Lung (tissue), 12 donors: Measurements from ENCODE around the gene LRRC8D. TPM values are rescaled to one million over a fixed set of nuclear protein-coding genes. Genes with fewer than 3 reads are reported as not detected.

Source experiments
- ATAC-seq: fragments of 200-7000 bp; cut with Tn5 transposase; one replicate; pipeline ENCODE4 v1.9.1; 2020; ENCODE audit warnings: moderate number of reproducible peaks; ENCODE audit not compliant: insufficient read depth, low FRiP score
- DNase-seq, 3 donors: peaks; one replicate each; pipeline ENCODE4 v3.0.0-alpha.2; 2013 to 2017
- H3K27ac ChIP-seq, 2 donors: one replicate each; pipeline ENCODE4 v1.5.1; 2013; ENCODE audit warnings: mild to moderate bottlenecking in 2 of 2, moderate library complexity in 2 of 2, control low read depth in 1 of 2, inconsistent platforms in 1 of 2, low read depth in 1 of 2, low read length in 1 of 2
- H3K27me3 ChIP-seq, 3 donors: one replicate each; pipeline ENCODE4 v1.5.1; 2013; ENCODE audit warnings: low read length in 2 of 3; ENCODE audit not compliant: control insufficient read depth in 3 of 3, insufficient read depth in 3 of 3
- H3K36me3 ChIP-seq, 4 donors: one replicate each; pipeline ENCODE4 v1.5.1; 2013; ENCODE audit warnings: low read length in 4 of 4, mild to moderate bottlenecking in 1 of 4, moderate library complexity in 1 of 4; ENCODE audit not compliant: control insufficient read depth in 4 of 4, insufficient read depth in 4 of 4
- H3K4me1 ChIP-seq, 5 donors: one replicate each; pipeline ENCODE4 v1.5.1; 2013; ENCODE audit warnings: low read length in 5 of 5, mild to moderate bottlenecking in 2 of 5, moderate library complexity in 1 of 5; ENCODE audit not compliant: control insufficient read depth in 5 of 5, insufficient read depth in 5 of 5
- H3K4me3 ChIP-seq: one replicate; pipeline ENCODE4 v1.5.1; 2013; ENCODE audit warnings: mild to moderate bottlenecking, control low read depth, moderate library complexity
- H3K9ac ChIP-seq, 2 donors: one replicate each; pipeline ENCODE4 v1.5.1; 2013; ENCODE audit warnings: low read length in 2 of 2, control low read depth in 1 of 2; ENCODE audit not compliant: insufficient read depth in 1 of 2
- H3K9me3 ChIP-seq, 4 donors: one replicate each; pipeline ENCODE4 v1.5.1; 2013; ENCODE audit warnings: low read length in 3 of 4, mild to moderate bottlenecking in 1 of 4, moderate library complexity in 1 of 4; ENCODE audit not compliant: control insufficient read depth in 4 of 4, insufficient read depth in 3 of 4
- CTCF ChIP-seq: IDR thresholded peaks from 2 replicates; pipeline ENCODE4 v1.5.1; 2012; ENCODE audit warnings: mild to moderate bottlenecking; ENCODE audit errors: control extremely low read depth, extremely low read depth
- WGBS, 2 donors: extraction: QIAGEN DNeasy Blood & Tissue Kit; methylation state at CpG; one replicate each; pipeline ENCODE4 v1.1.7; 2013; 5-methylcytosine and 5-hydroxymethylcytosine counted together
- polyA plus RNA-seq, 2 donors: library from polyadenylated mRNA; stranded (reverse); fragments of 200-250 nt; gene quantifications; one replicate each; pipeline ENCODE4 v1.2.1, GENCODE V29; 2013
- total RNA-seq, 2 donors: library from RNA; depleted of rRNA in 1 of 2; stranded (reverse); fragments of >200 nt in 1 of 2; gene quantifications; one replicate each; pipeline ENCODE4 v1.2.1, GENCODE V29; 2014 to 2021
- donor health status: control.
- donor health status: control.
- donor health status: Bipolar disorder and iron deficiency.
- donor health status: healthy.
- donor health status: DM: yes; HTN: yes; CAD: no.

The LRRC8D gene
- total and polyA plus RNA-seq, 4 donors, result 5.1 to 24.2 (median 11.3) TPM

DNA sequence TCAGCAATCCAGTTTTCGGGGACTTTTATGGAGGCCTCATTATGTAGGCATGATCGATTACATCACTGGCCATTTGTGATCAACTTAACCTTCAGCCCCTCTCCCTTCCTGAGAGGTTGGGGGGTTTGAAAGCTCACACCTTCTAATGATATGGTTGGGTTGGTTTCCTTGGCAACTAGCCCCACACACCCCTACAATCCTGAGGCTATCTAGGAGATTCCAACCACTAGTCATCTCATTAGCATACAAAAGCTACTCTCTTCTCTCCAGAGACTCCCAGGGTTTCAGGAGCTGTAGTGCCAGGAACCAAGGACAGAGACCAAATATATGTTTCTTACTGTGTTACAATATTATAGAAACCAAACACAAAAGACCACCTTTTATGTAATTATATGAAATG lies 138.9 kb downstream of the LRRC8D start:
- Histone ChIP-seq H3K4me3 (no peak overlapping the region), H3K9ac (no peak overlapping the region), H3K36me3 (no peaks in the 10 kb centered on the region), H3K9me3 (peaks cover 0 to 3% (median 1%) of the 10 kb centered on the region in 4 donors), H3K4me1 (peaks cover 0 to 3% (median 0%) of the 10 kb centered on the region in 5 donors), H3K27ac (no peak overlapping the region), H3K27me3 (no peaks in the 10 kb centered on the region)
- DNase-seq, result no peak
- no peak for ATAC-seq
- 96 to 98% methylated on average over 2 of the region's 2 CpGs for WGBS, 2 donors
- TF ChIP-seq CTCF, result no peak

GRCh38 chr1:89962024-89962741 lies 141.4 kb downstream of the LRRC8D start:
- no peak for ATAC-seq
- no peak for DNase-seq

GRCh38 chr1:89962742-89963075 lies 141.9 kb downstream of the LRRC8D start:
- H3K9me3 ChIP-seq, result peaks cover 0 to 3% (median 1%) of the 10 kb centered on the region in 4 donors
- DNase-seq (no peak), ATAC-seq (no peak)
- no peaks in the 10 kb centered on the region for H3K27me3 ChIP-seq
- no peak overlapping the region for H3K4me3 ChIP-seq
- no peak overlapping the region for H3K9ac ChIP-seq
- 88 to 92% methylated on average over 1 of the region's 1 CpG for WGBS, 2 donors
- no peak for TF ChIP-seq CTCF
- peaks cover 0 to 3% (median 0%) of the 10 kb centered on the region in 5 donors for H3K4me1 ChIP-seq
- no peaks in the 10 kb centered on the region for H3K36me3 ChIP-seq
- no peak overlapping the region for H3K27ac ChIP-seq

More at GRCh38 chr1:89962024-89962741, 141.4 kb downstream of the LRRC8D start:
- Histone ChIP-seq H3K9me3 (peaks cover 0 to 3% (median 1%) of the 10 kb centered on the region in 4 donors), H3K9ac (no peak overlapping the region), H3K4me3 (no peak overlapping the region), H3K27ac (no peak overlapping the region), H3K4me1 (peaks cover 0 to 3% (median 0%) of the 10 kb centered on the region in 5 donors), H3K36me3 (no peaks in the 10 kb centered on the region), H3K27me3 (no peaks in the 10 kb centered on the region)
- WGBS, 2 donors, result 45% methylated on average over 6 of the region's 6 CpGs
- TF ChIP-seq CTCF, result no peak
